ENCODE data around the gene TBXAS1.
"Not testable (repeated sequence)": the region's sequence is repeated elsewhere in the genome, so short reads cannot be mapped to it uniquely, and the experiment has no call there.

TBXAS1 gene

DNA sequence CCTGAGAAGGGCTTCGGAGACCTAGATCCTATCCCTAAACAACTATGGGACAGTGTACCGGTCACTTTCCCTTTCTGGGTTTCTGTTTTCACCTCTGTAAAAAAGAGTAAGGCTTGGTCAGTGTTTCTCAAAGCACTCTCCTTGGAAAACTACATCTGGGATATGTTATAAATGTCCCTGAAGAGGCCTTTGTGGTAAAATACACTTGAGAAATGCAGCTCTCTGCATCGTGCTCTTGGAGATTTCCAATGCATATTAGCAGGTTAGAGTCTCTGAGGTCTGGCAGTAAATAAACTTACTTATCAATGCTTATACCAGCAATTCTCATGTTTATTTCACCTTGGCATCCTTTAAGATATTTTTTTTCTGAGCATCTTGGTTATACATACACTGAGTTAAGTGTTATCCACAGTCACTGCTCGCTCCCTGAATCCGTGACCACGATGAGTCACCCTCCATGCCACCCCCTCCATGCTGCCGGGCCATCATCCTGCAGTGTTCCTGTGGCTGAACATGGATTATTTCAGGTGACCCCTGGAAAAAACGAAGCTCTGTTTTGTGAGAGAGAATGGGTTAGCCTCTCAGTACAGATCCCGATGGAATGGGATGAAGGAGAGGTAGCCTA is 3.3 kb upstream of the TBXAS1 start:
- no peak for DNase-seq

- DNase-seq: no peak
Observed at GRCh38 chr7:139827042-139827441, 2.0 kb upstream of the TBXAS1 start.

GRCh38 chr7:139828446-139828845 is 618 bp upstream of the TBXAS1 start:
- DNase-seq: no peak

DNA sequence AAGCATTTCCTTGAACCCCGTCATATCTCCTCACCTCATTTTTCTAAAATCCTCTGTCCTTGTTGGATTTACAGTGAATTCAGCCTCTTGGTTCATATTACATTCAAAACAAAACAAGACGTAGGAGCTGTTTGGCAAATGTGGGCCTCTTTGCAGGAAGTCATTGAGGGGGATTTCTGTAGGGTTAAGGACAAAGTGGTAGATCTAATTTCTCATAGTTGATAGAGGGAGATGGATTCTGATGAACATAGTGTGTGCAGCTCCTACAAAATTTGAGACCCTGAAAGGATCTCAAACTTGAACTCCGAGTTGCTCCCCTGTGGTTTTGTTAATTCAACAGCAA is 682 bp downstream of the TBXAS1 start:
- no peak for DNase-seq

DNA sequence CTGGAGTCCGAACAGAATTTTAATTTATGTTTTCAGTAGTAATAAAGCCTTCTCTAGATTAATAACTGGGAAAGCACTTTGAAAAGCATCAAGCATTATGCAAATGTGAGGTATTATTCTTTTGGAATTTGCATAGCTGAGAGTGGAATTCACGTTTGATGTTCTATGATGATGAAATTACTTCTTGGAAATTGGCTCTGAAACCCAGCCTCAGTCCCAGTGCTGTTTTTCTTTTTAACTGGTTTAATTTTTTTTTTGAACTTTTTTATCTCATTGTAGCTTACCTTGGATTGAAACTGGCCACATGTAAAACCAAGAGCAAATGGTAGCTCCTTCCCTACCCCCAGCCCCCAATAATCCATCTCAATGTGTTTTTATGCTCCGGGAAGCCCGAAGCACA is 1.2 kb downstream of the TBXAS1 start:
- DNase-seq: no peak

DNA sequence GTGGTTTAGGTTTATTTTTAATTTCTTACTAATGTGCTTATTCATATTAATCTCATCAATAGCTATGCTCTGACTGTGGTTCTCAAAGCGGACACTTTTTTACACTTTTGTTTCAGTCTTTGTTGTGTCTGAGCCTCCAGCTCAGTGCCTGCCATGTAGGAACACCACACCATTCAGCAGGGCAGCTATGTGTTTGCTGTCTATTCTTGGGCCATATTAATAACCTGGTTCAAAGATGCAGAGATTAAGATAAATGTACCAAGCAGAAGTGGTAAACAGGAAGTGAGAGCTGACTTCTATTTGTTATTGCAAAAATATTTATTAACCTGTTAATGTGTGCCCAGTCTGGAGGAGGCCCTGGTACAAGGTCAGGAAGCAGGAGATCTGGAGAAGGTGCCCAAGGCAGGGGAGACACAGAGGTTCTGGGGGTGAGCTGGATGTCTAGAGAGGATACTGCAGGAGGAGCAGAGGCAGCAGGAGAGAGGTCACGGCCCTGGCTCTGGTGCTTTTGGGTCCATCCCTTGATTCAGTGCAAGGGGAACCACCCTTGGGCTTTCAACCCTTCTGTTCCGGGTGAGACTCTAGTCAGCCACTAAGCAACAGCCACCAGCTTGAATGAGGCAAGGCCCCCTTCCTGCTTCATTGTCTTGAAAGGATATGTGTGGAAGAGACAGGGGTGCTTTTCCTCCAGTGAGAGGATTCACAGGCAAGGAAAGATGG is 1.9 kb downstream of the TBXAS1 start:
- DNase-seq: no peak

GRCh38 chr7:139835848-139836247 is 6.8 kb downstream of the TBXAS1 start:
- not testable (repeated sequence) for DNase-seq

GRCh38 chr7:139837291-139837690 is 8.2 kb downstream of the TBXAS1 start:
- not testable (repeated sequence) for DNase-seq

DNA sequence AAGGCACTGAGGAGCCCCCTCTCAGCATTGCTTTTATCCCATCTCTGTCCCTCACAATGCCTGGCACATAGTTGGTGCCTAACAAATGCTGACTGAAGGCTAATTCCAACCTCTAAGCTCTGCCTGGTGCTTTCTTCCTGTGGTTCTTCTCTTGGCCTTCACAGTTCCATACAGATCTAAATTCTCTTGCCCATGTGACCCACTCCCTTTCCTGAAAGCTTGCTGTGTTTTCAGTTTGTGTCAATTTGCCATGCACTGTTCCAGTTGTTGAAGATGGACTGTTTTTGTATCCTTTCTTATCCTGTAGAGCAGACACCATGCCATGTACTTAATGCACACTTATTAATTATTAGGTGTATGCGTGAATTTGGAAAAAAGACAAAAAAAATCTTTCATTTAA is 9.2 kb downstream of the TBXAS1 start:
- no peak for DNase-seq

- no peak for DNase-seq
Observed at GRCh38 chr7:139838876-139839275, 9.8 kb downstream of the TBXAS1 start.

DNA sequence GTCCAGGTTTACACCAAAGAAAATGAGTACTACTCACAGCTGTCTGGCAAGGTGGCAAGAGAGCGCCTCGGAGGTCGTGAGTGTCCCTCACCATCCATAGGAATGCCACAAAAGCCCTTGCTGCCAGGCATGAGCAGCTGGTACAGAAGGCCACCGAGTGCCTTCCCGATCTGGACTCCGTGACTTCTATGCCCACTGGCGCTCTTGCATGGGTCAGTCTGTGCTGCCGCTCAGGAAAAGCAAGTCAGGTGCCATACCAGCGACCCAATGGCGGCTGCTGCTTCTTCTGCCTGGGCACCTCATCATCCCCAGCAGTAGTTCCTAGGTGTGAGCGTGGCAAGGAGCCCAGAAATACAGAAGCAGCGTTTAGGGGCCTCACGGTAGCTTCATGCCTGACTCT is 11.7 kb downstream of the TBXAS1 start:
- DNase-seq: no peak

- DNase-seq: no peak
Observed at GRCh38 chr7:139842401-139843210, 13.5 kb downstream of the TBXAS1 start.

- not testable (repeated sequence) for DNase-seq
Observed at GRCh38 chr7:139843211-139843537, 14.1 kb downstream of the TBXAS1 start.

- DNase-seq: no peak
Observed at GRCh38 chr7:139844779-139845442, 15.8 kb downstream of the TBXAS1 start.

- DNase-seq: no peak
Observed at GRCh38 chr7:139845443-139845805, 16.4 kb downstream of the TBXAS1 start.

DNA sequence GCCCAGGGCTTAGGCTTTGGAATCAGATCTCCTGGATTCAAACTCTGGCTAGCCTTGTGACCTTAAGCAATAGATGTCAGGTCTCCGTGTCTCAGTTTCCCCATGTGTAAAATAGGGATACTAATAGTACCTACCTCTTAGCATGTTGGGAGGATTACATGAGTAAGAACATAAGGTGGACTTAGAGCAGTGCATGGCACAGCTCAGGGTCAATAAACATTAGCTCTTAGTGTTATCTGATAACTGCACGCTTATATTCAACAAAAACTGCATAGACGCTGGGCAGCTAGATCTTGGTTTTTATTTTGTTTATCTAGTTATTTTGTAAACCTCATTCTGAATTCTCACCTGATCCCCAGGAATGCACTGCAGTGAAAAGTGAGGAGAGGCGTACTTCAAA is 17.2 kb downstream of the TBXAS1 start:
- no peak for DNase-seq

DNA sequence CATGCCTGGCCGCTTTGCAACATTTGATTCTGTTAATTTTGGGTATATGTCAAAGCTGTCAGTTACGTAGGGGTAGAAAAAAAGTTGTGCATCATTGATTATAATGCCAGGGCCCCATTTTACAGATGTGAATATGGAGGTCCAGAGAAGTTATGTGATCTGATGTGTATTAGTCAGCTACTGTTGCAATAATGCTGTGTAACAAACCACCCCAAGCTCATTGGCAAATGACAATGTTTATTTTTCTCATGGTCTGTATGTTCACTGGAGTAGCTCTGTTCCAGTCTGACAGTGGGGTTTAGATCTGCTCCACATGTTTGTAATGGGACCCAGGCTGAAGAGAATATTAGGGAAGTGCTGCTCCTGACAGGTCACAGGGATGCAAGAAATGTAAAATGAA is 19.2 kb downstream of the TBXAS1 start:
- DNase-seq: no peak

- DNase-seq: no peak
Observed at GRCh38 chr7:139850906-139851305, 21.8 kb downstream of the TBXAS1 start.

GRCh38 chr7:139851770-139852481 is 22.9 kb downstream of the TBXAS1 start:
- DNase-seq: no peak

DNA sequence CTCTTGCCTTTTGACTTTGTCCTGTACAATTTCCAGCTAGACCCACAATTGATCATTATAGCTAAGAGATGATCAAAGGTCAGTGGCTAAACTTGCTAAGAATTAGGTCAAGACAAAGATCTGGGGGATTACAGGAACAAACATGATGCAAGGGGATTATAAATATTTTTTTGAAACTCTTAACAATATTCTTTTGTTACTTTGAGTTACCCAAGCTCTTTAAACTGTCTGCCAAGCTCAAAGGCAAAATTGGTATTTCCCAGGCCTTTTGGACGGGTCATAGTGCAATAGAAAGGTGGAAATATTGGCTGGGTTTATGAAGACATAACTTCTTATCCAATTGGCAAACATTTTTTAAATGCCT is 23.4 kb downstream of the TBXAS1 start:
- DNase-seq: no peak

- DNase-seq: no peak
Observed at GRCh38 chr7:139853506-139854123, 24.6 kb downstream of the TBXAS1 start.
